Neuronal stem cell (in vitro differentiated cells): ENCODE measurements around the gene AGER.

ENCODE experiments used
- DNase-seq: peaks from one replicate; pipeline ENCODE4 v3.0.0-alpha.2; 2013; ENCODE audit warnings: low spot score
- H2AFZ ChIP-seq: one replicate; pipeline ENCODE4 v1.6.1; 2013; ENCODE audit warnings: mild to moderate bottlenecking, low read length, inconsistent platforms
- H2AK5ac ChIP-seq: 2 replicates; pipeline ENCODE4 v1.6.1; 2013; ENCODE audit warnings: low read depth, mild to moderate bottlenecking, inconsistent platforms, low read length, moderate library complexity, mixed read lengths
- H2BK120ac ChIP-seq: 2 replicates; pipeline ENCODE4 v1.6.1; 2013; ENCODE audit warnings: low read depth, mild to moderate bottlenecking, inconsistent platforms, low read length, moderate library complexity, mixed read lengths
- H2BK12ac ChIP-seq: one replicate; pipeline ENCODE4 v1.6.1; 2013; ENCODE audit warnings: low read length, inconsistent platforms
- H2BK15ac ChIP-seq: 2 replicates; pipeline ENCODE4 v1.6.1; 2013; ENCODE audit warnings: mild to moderate bottlenecking, low read length, inconsistent platforms, mixed read lengths
- H2BK5ac ChIP-seq: one replicate; pipeline ENCODE4 v1.6.1; 2013; ENCODE audit warnings: inconsistent platforms, mild to moderate bottlenecking, low read length, moderate library complexity
- H3K14ac ChIP-seq: one replicate; pipeline ENCODE4 v1.6.1; 2013; ENCODE audit warnings: low read length, inconsistent platforms
- H3K18ac ChIP-seq: 2 replicates; pipeline ENCODE4 v1.6.1; 2013; ENCODE audit warnings: low read length, inconsistent platforms
- H3K23ac ChIP-seq: 2 replicates; pipeline ENCODE4 v1.6.1; 2013; ENCODE audit warnings: low read depth, mild to moderate bottlenecking, mixed read lengths, low read length, inconsistent platforms; ENCODE audit not compliant: poor library complexity
- H3K27ac ChIP-seq: replicated peaks from 3 replicates; pipeline ENCODE4 v1.5.1; 2013; ENCODE audit warnings: low read length, inconsistent platforms
- H3K27me3 ChIP-seq, 3 experiments: 2 replicates each; pipeline ENCODE4 v1.6.1; 2013; ENCODE audit warnings: low read length in 3 of 3, mild to moderate bottlenecking in 2 of 3, inconsistent platforms in 1 of 3, low read depth in 1 of 3, mixed read lengths in 1 of 3, moderate library complexity in 1 of 3; ENCODE audit not compliant: control insufficient read depth in 3 of 3, insufficient read depth in 3 of 3
- H3K36me3 ChIP-seq, 2 donors: replicated peaks in 1 of 2; 2 replicates each; pipeline ENCODE4 v1.6.1; 2013; ENCODE audit warnings: low read length in 2 of 2; ENCODE audit not compliant: control insufficient read depth in 2 of 2, insufficient read depth in 2 of 2
- H3K4ac ChIP-seq: 2 replicates; pipeline ENCODE4 v1.6.1; 2013; ENCODE audit warnings: inconsistent platforms, mild to moderate bottlenecking, low read length, moderate library complexity
- H3K4me1 ChIP-seq, 2 donors: 1 replicate in 1 of 2; 2 replicates in 1 of 2; pipeline ENCODE4 v1.6.1; 2013; ENCODE audit warnings: low read length in 2 of 2, low read depth in 1 of 2; ENCODE audit not compliant: control insufficient read depth in 2 of 2, insufficient read depth in 1 of 2
- H3K4me2 ChIP-seq: one replicate; pipeline ENCODE4 v1.6.1; 2013; ENCODE audit warnings: mild to moderate bottlenecking, low read length, inconsistent platforms; ENCODE audit not compliant: insufficient read depth, poor library complexity, severe bottlenecking
- H3K4me3 ChIP-seq, 2 donors: 2 replicates each; pipeline ENCODE4 v1.5.1; 2013; ENCODE audit warnings: low read length in 2 of 2, mild to moderate bottlenecking in 2 of 2, inconsistent platforms in 1 of 2, moderate library complexity in 1 of 2
- H3K79me1 ChIP-seq: one replicate; pipeline ENCODE4 v1.6.1; 2013; ENCODE audit warnings: low read depth, mild to moderate bottlenecking, inconsistent platforms, low read length, moderate library complexity
- H3K9ac ChIP-seq: one replicate; pipeline ENCODE4 v1.6.1; 2013; ENCODE audit warnings: mild to moderate bottlenecking, low read depth, low read length, inconsistent platforms; ENCODE audit not compliant: poor library complexity
- H3K9me3 ChIP-seq, 2 donors: replicated peaks in 1 of 2; 2 replicates each; pipeline versions ENCODE3 to v1.6.1; 2013; ENCODE audit warnings: low read length in 2 of 2, mild to moderate bottlenecking in 2 of 2, inconsistent platforms in 1 of 2, low read depth in 1 of 2, mixed read lengths in 1 of 2, moderate library complexity in 1 of 2; ENCODE audit not compliant: control insufficient read depth in 2 of 2, insufficient read depth in 1 of 2
- H4K8ac ChIP-seq: one replicate; pipeline ENCODE4 v1.6.1; 2013; ENCODE audit warnings: low read depth, mild to moderate bottlenecking, inconsistent platforms, low read length, moderate library complexity
- H4K91ac ChIP-seq: one replicate; pipeline ENCODE4 v1.6.1; 2013; ENCODE audit warnings: low read length, low read depth, mild to moderate bottlenecking, inconsistent platforms; ENCODE audit not compliant: poor library complexity
- WGBS, 2 donors: extraction: QIAGEN DNeasy Blood & Tissue Kit; methylation state at CpG; one replicate each; pipeline ENCODE4 v1.1.7; 2013; ENCODE audit warnings: missing lambda C conversion rate in 2 of 2, mixed read lengths in 1 of 2; ENCODE audit not compliant: insufficient read length in 2 of 2, insufficient replicate concordance in 1 of 2; ENCODE audit errors: extremely low coverage in 2 of 2; 5-methylcytosine and 5-hydroxymethylcytosine counted together

Gene AGER

GRCh38 chr6:32137454-32137853 is 46.6 kb downstream of the AGER start:
- Histone ChIP-seq H2AK5ac (no peak overlapping the region), H3K4me1 (peaks cover 0 to 2% of the 10 kb centered on the region in 2 donors), H4K91ac (no peak overlapping the region), H3K9ac (no peak overlapping the region), H2BK15ac (no peak overlapping the region), H3K27me3 (peaks cover 0 to 10% (median 2%) of the 10 kb centered on the region in 3 experiments), H3K4me2 (no peak overlapping the region), H2BK5ac (no peak overlapping the region), H3K23ac (no peak overlapping the region), H3K36me3 (no peaks in the 10 kb centered on the region), H3K14ac (no peak overlapping the region), H2BK12ac (no peak overlapping the region), H3K9me3 (no peaks in the 10 kb centered on the region), H3K27ac (no peak overlapping the region), H3K79me1 (no peaks in the 10 kb centered on the region), H4K8ac (no peak overlapping the region), H3K4me3 (no peak overlapping the region), H3K18ac (no peak overlapping the region), H2AFZ (no peak overlapping the region), H3K4ac (no peak overlapping the region), H2BK120ac (no peak overlapping the region)
- DNase-seq: no peak

GRCh38 chr6:32133786-32134185 is 50.3 kb downstream of the AGER start:
- H3K9me3 ChIP-seq: no peaks in the 10 kb centered on the region
- DNase-seq: no peak
- WGBS, 2 donors: no CpG with 5 or more reads among the region's 4 CpGs
- H3K4me3 ChIP-seq: no peak overlapping the region
- H4K8ac ChIP-seq: no peak overlapping the region
- H3K4me2 ChIP-seq: no peak overlapping the region
- peaks cover 5% of the 10 kb centered on the region for H3K79me1 ChIP-seq
- peaks cover 5 to 7% of the 10 kb centered on the region in 2 donors for H3K4me1 ChIP-seq
- H2BK12ac ChIP-seq: no peak overlapping the region
- H2BK120ac ChIP-seq: no peak overlapping the region
- H2AK5ac ChIP-seq: no peak overlapping the region
- peaks cover 0 to 2% (median 0%) of the 10 kb centered on the region in 3 experiments for H3K27me3 ChIP-seq
- no peak overlapping the region for H3K4ac ChIP-seq
- H3K36me3 ChIP-seq: no peaks in the 10 kb centered on the region
- no peak overlapping the region for H2BK15ac ChIP-seq
- no peak overlapping the region for H3K18ac ChIP-seq
- H3K23ac ChIP-seq: no peak overlapping the region
- no peak overlapping the region for H2AFZ ChIP-seq
- H3K9ac ChIP-seq: no peak overlapping the region
- H3K14ac ChIP-seq: no peak overlapping the region
- H2BK5ac ChIP-seq: no peak overlapping the region
- H3K27ac ChIP-seq: no peak overlapping the region
- H4K91ac ChIP-seq: no peak overlapping the region

- no peak overlapping the region for H4K91ac ChIP-seq
- H3K23ac ChIP-seq: no peak overlapping the region
- H2BK120ac ChIP-seq: no peak overlapping the region
- H3K4ac ChIP-seq: no peak overlapping the region
- H2BK5ac ChIP-seq: no peak overlapping the region
- H2AK5ac ChIP-seq: no peak overlapping the region
- no peak overlapping the region for H3K4me3 ChIP-seq
- no peaks in the 10 kb centered on the region for H3K36me3 ChIP-seq
- no peaks in the 10 kb centered on the region for H3K9me3 ChIP-seq
- peaks cover 0 to 2% (median 0%) of the 10 kb centered on the region in 3 experiments for H3K27me3 ChIP-seq
- H3K4me1 ChIP-seq: peaks cover 7 to 14% of the 10 kb centered on the region in 2 donors
- H3K27ac ChIP-seq: no peak overlapping the region
- H3K4me2 ChIP-seq: no peak overlapping the region
- H2BK12ac ChIP-seq: no peak overlapping the region
- no peak overlapping the region for H2BK15ac ChIP-seq
- H3K14ac ChIP-seq: no peak overlapping the region
- no peak for DNase-seq
- H3K9ac ChIP-seq: no peak overlapping the region
- no peak overlapping the region for H4K8ac ChIP-seq
- H2AFZ ChIP-seq: no peak overlapping the region
- no peak overlapping the region for H3K18ac ChIP-seq
- H3K79me1 ChIP-seq: peaks cover 7% of the 10 kb centered on the region
Observed at GRCh38 chr6:32132110-32132509, 51.9 kb downstream of the AGER start.

- H2BK120ac ChIP-seq: no peak overlapping the region
- H4K91ac ChIP-seq: no peak overlapping the region
- H2BK5ac ChIP-seq: no peak overlapping the region
- no peak overlapping the region for H3K14ac ChIP-seq
- no peak overlapping the region for H3K4me2 ChIP-seq
- H4K8ac ChIP-seq: no peak overlapping the region
- no peak overlapping the region for H2AFZ ChIP-seq
- H3K4me3 ChIP-seq: no peak overlapping the region
- WGBS, 2 donors: no CpG with 5 or more reads among the region's 14 CpGs
- no peak for DNase-seq
- no peak overlapping the region for H3K18ac ChIP-seq
- peaks cover 2 to 4% of the 10 kb centered on the region in 2 donors for H3K36me3 ChIP-seq
- no peak overlapping the region for H3K9ac ChIP-seq
- no peak overlapping the region for H3K23ac ChIP-seq
- no peak overlapping the region for H3K4ac ChIP-seq
- H2BK15ac ChIP-seq: no peak overlapping the region
- H3K79me1 ChIP-seq: peaks cover 7% of the 10 kb centered on the region
- H3K4me1 ChIP-seq: peaks cover 11 to 18% of the 10 kb centered on the region in 2 donors
- H3K27ac ChIP-seq: no peak overlapping the region
- peaks cover 0 to 2% (median 0%) of the 10 kb centered on the region in 3 experiments for H3K27me3 ChIP-seq
- no peak overlapping the region for H2BK12ac ChIP-seq
- no peak overlapping the region for H2AK5ac ChIP-seq
- H3K9me3 ChIP-seq: no peaks in the 10 kb centered on the region
Observed at GRCh38 chr6:32131439-32131948, 52.6 kb downstream of the AGER start.
